CD4-positive, alpha-beta T cell treated with Interleukin-4 for 1 hour (primary cell): ENCODE results near the gene FOXN1.
"Not testable (repeated sequence)": the region's sequence is repeated elsewhere in the genome, so short reads cannot be mapped to it uniquely, and the experiment has no call there.

Source experiments
- DNase-seq, 2 donors: peaks; one replicate each; pipeline ENCODE4 v3.0.0-alpha.2; 2020 to 2022

Gene FOXN1

DNA sequence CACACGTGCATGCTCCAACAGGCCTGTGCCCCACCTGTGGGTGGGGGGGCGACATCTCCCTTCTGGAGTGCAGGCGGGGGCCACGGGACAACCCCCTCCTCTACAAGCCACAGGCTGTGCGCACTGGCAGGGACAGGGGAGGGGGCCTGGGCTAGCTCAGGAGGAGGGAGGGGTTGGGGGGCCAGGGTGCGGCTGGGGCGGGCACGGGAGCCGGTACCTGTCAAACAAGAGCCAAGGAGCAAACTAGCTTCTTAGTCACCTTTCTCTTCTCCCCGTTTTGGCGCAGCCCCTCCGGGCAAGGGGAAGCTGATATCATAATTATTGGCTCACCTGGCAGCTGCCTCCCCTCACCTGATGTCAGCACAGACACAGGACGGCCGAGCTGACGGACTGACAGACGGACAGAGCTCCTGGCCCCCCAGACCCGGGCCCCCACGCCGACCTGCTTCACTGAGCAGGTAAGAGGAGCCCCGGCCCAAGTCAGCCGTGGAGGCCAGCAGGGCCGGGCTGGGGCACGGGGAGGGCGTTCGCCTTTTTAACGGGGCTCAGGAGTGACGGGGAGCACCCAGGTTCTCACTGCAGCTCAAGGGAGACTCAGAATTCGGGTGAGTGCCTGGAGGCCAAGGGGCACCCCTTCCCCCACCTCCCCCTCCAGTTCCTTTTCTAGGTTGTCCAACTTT, at the start of gene FOXN1:
TSS of gene FOXN1 (plus strand) at position 363 of the 680 bp plus-strand sequence. CDS start 17,622 bp downstream, outside the sequence.
- DNase-seq = no peak

- no peak for DNase-seq
Observed at GRCh38 chr17:28457890-28458289, 48.3 kb upstream of the FOXN1 start.

DNA sequence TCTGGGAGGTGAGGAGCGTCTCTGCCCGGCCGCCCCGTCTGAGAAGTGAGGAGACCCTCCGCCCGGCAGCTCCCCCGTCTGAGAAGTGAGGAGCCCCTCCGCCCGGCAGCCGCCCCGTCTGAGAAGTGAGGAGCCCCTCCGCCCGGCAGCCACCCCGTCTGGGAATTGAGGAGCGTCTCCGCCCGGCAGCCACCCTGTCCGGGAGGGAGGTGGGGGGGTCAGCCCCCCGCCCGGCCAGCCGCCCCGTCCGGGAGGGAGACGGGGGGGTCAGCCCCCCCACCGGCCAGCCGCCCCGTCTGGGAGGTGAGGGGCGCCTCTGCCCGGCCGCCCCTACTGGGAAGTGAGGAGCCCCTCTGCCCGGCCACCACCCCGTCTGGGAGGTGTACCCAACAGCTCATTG, 47.3 kb upstream of the FOXN1 start:
- not testable (repeated sequence) for DNase-seq

DNA sequence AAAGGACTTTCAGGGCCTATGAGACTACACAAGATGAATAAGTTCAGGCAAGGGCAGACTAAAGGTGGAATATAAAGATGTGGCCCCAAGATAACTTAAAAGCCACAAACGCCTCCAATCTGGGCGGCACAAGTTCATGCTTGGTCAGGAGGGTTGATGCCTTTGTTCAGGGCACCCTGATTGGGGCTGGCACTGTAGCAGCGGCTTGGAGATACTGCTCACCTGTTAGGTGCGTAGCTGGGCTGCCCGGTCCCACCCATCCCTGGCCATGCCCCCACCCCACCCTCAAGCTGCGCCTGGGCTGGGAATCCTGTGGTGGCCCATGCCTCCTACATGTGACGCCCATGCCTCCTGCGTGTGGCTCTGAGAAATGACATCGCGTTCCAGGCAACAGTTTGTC, 45.2 kb upstream of the FOXN1 start:
- DNase-seq = no peak

GRCh38 chr17:28466001-28466400, 40.1 kb upstream of the FOXN1 start:
- DNase-seq = no peak

DNA sequence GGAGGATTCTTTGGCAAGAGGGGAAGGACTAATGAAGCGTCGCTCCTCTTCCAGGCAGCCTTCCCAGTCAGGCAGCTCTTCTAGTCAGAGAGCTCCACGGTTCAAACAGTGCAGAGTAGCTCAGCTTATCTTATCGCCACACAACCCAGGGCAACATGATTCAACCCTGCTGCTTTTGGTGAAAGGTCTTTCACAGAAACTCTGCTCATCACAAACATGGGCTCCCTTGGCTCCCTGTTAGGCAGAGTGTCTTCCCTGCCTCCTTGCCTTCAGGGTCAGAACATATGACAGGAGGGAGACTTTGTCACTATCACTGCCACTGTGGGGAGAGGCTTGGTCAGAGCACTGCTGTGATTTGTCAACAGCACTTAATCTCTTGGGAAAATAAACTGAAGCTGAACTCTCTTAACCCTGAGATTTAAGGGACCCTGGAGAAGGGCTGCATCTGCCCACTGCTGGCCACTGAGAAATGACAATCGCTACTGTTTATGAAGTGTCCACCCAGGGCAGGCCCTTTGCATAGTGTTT, 39.6 kb upstream of the FOXN1 start:
- no peak for DNase-seq

- DNase-seq = no peak
Observed at GRCh38 chr17:28467456-28468025, 38.6 kb upstream of the FOXN1 start.

DNA sequence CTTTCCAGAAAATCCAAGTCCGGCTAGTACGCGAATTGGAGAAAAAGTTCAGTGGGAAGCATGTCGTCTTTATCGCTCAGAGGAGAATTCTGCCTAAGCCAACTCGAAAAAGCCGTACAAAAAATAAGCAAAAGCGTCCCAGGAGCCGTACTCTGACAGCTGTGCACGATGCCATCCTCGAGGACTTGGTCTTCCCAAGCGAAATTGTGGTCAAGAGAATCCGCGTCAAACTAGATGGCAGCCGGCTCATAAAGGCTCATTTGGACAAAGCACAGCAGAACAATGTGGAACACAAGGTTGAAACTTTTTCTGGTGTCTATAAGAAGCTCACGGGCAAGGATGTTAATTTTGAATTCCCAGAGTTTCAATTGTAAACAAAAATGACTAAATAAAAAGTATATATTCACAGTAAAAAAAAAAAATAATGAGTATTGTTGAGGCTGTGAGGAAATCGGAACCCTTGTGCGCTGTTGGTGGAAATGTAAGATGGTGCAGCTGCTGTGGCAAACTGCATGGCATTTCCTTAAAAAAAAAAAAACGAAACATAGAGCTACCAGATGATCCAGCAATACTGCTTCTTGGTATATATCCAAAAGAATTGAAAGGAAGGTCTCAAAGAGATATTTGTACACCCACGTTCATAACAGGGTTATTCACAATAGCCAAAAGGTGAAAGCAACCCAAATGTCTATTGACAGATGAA, 38.0 kb upstream of the FOXN1 start:
- DNase-seq = not testable (repeated sequence)

DNA sequence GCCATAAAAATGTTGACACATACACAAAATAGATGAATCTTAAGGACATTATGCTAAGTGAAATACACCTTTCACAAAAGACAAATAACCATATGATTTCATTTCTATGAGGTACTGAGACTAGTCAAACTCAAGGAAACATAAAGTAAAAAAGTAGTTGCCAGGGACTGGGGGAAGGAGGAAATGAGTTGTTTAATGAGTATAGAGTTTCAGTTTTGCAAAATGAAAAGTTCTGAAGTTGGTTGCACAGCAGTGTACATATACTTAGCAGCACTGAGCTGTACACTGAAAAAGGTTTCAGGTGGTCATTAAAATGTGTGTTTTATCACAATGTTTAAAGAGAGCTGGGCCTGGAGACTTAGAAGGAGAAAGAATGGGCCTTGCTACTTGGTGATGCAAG, 37.4 kb upstream of the FOXN1 start:
- DNase-seq = no peak

DNA sequence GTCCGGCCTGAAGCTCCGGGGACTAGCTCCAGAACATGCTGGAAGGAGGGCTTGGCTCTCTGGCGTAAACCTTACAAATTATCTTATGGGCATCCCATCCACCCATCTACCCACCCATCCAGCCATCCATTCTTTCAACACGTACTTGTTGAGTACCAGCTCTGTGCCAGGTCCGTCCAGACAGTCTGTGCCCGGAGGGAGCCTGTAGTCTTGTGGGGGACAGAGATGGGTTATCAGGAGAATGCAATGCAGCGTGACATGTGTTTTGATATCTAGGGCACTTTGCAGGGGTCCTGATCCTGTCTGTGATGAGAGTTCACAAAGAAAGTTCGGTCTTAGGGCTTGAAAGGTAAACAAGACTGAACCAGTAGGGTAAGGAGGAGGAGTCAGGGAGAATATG, 36.8 kb upstream of the FOXN1 start:
- DNase-seq = no peak

- no peak for DNase-seq
Observed at GRCh38 chr17:28470266-28470913, 35.8 kb upstream of the FOXN1 start.

DNA sequence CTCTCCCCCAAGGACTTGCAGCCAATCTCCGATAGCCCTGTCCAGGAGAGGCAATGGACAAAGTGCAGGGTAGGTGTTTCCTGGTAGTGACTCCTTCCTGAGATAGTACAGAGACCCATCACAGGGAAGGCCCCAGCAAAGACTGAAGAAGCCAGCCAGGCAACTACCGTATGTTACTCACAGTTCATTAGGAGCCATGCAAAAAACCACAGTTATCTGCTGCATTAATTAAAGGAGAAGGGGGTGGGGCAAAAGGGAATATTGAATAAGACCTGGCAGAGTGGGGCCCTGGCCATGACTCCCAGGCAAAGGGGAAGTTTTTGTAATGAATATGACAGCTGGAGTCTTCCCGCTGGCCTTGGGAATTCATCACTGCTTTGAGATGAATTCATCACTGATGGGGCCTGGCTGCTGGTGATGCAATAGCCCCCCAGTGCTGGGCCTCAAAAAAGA, 35.2 kb upstream of the FOXN1 start:
- no peak for DNase-seq

DNA sequence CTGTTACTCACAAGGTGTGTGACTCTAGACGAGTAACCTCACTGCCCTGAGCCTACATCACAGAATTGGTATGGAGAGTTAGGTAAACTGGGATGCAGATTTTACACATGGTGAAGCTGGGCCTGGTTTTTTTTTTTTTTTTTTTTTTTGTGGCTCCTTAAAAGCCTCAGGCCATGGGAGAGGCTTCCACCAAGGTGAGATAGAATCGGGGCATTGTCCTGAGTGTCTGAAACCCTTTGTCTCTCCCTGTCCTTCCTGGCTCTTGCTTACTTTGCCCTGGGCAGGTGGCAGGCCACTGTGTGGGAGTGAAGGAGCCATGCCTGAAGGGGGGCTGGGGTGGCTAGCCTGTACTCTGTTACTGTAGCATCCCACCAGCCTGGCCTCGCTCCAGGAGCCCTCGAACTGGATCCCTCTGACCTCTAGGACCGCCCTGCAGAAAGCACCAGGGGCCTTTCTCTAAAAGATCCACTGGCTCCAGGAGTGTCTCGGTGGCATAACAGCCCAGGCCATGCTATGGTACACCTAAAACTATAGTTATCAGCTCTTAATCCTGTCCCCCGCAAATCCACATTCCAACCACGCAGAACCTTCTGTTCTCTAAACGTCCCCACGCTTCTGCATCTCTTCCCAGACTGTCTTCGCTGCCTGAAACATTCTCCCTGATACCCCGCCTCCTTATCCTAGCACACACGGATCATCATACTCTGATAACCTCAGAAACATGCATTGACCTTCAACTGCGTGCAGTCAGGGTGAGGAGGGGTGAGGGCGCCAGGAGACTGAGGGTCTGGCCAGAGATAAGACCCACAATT, 34.4 kb upstream of the FOXN1 start:
- no peak for DNase-seq

- no peak for DNase-seq
Observed at GRCh38 chr17:28472871-28473497, 33.2 kb upstream of the FOXN1 start.

GRCh38 chr17:28473542-28473941, 32.6 kb upstream of the FOXN1 start, which contains the start of gene SLC13A2:
Gene SLC13A2 (plus strand): TSS chr17:28473644. CDS start chr17:28473713, 69 bp downstream.
- no peak for DNase-seq

DNA sequence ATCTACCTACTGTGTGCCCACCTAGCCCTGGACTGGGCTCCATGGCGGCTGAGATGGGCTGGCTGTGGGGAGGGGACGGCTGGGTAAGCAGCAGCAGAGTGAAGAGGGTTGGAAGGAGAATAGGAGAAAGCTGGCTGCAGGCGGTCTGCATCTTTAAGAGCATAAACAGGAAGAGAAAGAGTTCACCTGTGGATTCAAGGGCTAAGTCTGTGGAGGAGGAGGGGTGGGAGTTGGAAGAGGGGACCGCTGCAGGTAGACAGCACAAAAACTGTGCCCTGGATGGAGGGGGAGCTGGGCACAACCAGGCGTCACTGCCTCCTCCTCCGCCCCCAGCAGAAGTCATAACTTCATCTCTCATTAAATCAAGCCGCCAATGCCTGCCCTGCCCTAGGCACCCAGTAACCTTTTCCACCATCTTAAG, 32.0 kb upstream of the FOXN1 start:
- no peak for DNase-seq

DNA sequence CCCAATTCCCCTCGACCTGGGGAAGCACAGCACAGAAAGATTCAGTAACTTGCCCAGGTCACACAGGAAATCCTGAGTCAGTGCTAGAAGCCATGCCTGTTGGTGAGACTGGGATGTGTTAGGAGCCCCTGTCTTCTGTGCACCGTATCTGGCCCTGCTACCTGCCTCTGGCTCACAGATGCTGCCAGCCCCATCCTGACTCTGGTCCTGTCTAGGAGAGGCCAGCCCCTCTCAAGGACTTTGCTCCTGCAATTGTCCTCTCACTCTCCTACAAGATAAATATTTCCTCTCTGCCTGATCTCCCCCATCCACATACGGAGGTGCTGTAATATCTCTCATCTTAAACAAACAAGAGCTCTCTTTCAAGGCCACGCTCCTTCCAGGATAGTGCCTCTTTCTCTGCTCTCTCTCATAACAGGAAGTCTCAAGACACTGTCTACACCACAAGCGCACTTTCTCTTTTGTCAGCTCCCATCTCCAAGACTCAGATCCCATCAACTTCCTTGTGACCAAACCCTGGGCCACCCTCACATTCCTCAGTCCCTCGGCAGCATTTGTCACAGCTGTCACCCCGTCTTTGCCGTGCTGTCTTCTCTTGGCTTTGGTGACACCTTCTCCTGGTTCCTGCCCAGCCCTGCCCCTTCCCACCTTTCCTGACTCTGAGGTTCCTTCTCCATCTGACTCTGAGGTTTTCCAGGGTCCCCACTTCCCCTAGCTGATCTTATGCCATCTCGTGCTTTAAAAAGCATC, 30.8 kb upstream of the FOXN1 start:
- DNase-seq = no peak

DNA sequence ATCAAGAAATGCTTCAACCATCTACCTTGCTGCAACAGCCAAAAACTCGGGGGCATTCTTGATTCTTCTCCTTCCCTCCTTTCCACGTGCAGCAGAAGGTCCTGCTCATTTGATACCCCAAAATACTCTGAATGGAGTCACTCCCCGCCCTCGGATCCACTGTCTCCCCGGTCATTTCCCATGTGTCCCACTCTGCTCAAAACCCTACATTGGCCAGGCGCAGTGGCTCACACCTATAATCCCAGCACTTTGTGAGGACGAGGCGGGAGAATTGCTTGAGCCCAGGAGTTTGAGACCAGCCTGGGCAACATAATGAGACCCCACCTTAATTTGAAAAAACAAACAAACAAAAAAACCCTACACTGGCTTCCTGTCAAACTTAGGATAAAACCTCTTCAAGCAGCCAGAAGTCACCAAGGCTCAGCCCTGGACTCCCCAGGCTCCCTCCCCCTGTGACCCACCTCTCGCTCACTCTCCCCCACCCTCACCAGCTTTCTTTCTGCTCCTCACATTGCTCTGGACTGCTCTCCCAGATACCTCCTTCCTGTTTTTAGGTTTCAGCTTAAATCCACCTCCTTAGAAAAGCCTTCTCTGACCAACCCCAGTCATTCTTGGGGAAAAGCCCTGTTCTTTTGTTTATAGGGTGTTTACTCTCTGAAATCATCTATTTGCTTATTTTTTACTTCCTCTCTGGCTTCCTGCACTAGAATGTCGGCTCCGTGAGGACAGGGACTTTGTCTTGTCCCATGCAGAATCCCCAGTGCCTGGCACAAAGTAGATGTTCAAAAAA, 29.9 kb upstream of the FOXN1 start:
- no peak for DNase-seq

DNA sequence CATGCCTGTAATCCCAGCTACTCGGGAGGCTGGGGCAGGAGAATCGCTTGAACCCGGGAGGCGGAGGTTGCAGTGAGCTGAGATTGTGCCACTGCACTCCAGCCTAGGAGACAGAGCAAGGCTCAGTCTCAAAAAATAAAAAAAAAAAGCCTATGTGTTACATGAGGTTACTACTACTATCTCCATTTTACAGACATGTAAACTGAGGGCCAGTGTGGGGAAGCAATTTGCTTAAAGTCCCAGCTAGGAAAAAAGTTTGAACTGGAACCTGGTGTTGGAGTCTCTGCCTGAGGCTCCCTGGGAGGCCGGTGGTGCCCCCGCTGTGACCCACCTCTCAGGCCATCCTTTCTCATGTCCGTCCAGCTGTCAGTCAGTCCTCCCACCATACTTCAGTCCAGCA, 28.2 kb upstream of the FOXN1 start:
- DNase-seq = no peak
